Left ventricle myocardium inferior (tissue), 1 donor: ENCODE measurements around the gene FOXO3. TPM values are rescaled to one million over a fixed set of nuclear protein-coding genes. Genes with fewer than 3 reads are reported as not detected.
A peak's percentile ranks its signal among the peaks of the same experiment; 100 is the strongest.

Experiments used
- DNase-seq: peaks from one replicate; pipeline ENCODE4 v3.0.0-alpha.2; 2020
- H3K27ac ChIP-seq: fragments of 200-600 bp; replicated peaks from 2 replicates; pipeline ENCODE4 v1.8.0; 2021
- H3K27me3 ChIP-seq: fragments of 200-600 bp; 2 replicates; pipeline ENCODE4 v1.8.0; 2021; ENCODE audit warnings: low read depth
- H3K36me3 ChIP-seq: fragments of 200-600 bp; 2 replicates; pipeline ENCODE4 v1.8.0; 2021
- H3K4me1 ChIP-seq: fragments of 200-600 bp; 2 replicates; pipeline ENCODE4 v1.8.0; 2021
- H3K4me3 ChIP-seq: fragments of 200-600 bp; 2 replicates; pipeline ENCODE4 v1.8.0; 2021; ENCODE audit warnings: mild to moderate bottlenecking, moderate library complexity
- H3K9me3 ChIP-seq: fragments of 200-600 bp; replicated peaks from 2 replicates; pipeline ENCODE4 v1.8.0; 2021
- intact Hi-C: fragments of 100-400 bp; cut with micrococcal nuclease; formaldehyde crosslinking; loops from one replicate; pipeline ENCODE4 v1.11.0; 2022
- total RNA-seq: library from RNA; stranded (reverse); fragmentation: NEBNext Ultra II Directional; extraction: Animal tissue kit (Norgen Biotek cat#: 25700); gene quantifications from one replicate; pipeline ENCODE4 v1.2.1, GENCODE V29; 2021
- TF ChIP-seq, protein P1 (sequence below): fragments of 200-600 bp; IDR thresholded peaks from 2 replicates; pipeline ENCODE4 v1.8.0; 2021; ENCODE audit warnings: antibody characterized with exemption, mild to moderate bottlenecking, borderline replicate concordance
- donor health status: DM: no; HTN: yes; CAD: no; lungs with severe emphysema.

Gene FOXO3
- total RNA-seq, 1 donor from 2014 or later, result 34.8 TPM

DNA sequence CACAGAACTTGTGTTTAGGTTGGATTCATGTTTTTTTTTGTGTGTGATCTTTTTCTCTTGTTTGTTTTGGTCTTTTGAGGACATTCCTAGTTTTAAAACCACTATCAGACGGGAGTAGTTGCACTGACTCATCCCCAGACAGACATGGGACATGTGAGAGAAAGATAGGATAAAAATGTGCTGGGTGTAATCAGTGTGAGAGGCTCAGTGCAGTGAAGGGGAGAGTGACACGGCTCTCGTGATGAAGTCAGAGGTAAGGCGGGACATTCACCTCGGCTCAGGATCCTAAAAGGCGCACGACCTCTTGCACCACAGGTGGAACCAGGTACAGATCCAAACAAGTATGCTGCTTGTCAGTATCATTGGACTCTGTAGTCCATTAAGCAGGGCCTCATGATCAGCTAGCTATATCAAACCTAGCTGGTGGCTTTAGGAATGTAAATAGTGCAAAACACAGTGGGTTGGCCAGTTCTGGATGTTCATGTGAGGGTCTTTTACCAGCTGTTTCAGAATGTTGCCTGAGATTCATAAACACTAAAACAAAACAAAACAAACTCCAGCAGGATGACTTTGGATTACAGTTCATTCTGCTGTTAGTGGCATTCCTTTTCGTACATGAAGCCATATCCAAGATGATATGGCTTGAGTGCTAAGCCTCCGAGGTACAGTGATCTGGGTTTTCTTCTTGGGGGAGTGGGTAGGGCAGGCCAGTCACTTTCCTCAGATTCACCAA is 18.0 kb downstream of the FOXO3 start:
- H3K9me3 ChIP-seq, result no peaks in the 10 kb centered on the region
- H3K4me1 ChIP-seq, result peaks cover 100% of the 10 kb centered on the region
- DNase-seq, result no peak
- H3K4me3 ChIP-seq, result no peak overlapping the region
- H3K36me3 ChIP-seq, result no peaks in the 10 kb centered on the region
- no peaks in the 10 kb centered on the region for H3K27me3 ChIP-seq
- TF ChIP-seq, protein P1, sequence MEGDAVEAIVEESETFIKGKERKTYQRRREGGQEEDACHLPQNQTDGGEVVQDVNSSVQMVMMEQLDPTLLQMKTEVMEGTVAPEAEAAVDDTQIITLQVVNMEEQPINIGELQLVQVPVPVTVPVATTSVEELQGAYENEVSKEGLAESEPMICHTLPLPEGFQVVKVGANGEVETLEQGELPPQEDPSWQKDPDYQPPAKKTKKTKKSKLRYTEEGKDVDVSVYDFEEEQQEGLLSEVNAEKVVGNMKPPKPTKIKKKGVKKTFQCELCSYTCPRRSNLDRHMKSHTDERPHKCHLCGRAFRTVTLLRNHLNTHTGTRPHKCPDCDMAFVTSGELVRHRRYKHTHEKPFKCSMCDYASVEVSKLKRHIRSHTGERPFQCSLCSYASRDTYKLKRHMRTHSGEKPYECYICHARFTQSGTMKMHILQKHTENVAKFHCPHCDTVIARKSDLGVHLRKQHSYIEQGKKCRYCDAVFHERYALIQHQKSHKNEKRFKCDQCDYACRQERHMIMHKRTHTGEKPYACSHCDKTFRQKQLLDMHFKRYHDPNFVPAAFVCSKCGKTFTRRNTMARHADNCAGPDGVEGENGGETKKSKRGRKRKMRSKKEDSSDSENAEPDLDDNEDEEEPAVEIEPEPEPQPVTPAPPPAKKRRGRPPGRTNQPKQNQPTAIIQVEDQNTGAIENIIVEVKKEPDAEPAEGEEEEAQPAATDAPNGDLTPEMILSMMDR, result no peak
- intact Hi-C loops, result no loop called here
- peak overlapping the region; percentile 77 for H3K27ac ChIP-seq

DNA sequence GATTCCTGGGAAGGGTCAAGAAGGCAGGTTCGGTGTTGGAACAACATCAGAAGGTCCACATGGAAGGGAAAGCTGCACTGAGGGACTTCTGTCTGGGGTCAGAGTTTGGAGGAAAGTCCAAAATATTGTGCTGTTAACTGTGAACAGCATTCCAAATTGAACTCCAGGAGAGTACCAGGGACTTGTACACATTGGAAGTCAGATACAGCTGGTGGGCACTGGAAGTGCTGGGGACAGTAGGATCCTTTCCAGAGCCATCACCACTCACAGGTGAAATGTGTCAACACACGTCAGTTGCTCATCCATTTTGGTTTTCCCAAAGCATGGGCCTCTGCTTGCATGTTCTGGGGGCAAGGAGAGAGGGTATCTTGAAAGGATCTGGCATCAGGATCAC is 18.6 kb downstream of the FOXO3 start:
- no peak for DNase-seq
- H3K9me3 ChIP-seq, result no peaks in the 10 kb centered on the region
- H3K27me3 ChIP-seq, result no peaks in the 10 kb centered on the region
- intact Hi-C loops, result no loop called here
- TF ChIP-seq, protein P1, result no peak
- peaks cover 100% of the 10 kb centered on the region for H3K4me1 ChIP-seq
- H3K36me3 ChIP-seq, result no peaks in the 10 kb centered on the region
- peak overlapping the region; percentile 77 for H3K27ac ChIP-seq
- no peak overlapping the region for H3K4me3 ChIP-seq

DNA sequence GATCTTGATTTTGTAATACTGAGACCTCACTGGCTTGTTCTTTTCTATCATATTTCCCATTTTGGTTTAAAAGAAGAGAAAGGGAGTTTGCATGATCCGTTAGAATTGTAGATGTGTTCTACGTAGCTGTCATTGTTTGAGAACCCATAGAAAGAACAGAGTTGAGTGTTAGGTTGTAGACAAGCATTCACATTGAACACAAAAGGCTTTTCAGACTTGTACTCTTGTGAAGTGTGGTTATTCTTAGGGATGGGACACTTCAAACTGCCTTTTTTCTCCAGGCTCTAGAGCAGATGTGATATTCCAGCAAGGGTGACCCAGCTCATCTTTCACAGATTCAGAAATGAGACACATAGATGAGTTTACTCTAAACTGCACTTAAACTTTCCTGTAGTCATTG is 19.9 kb downstream of the FOXO3 start:
- Histone ChIP-seq H3K9me3 (no peaks in the 10 kb centered on the region), H3K4me3 (peak overlapping the region; percentile 37), H3K36me3 (no peaks in the 10 kb centered on the region), H3K27me3 (no peaks in the 10 kb centered on the region), H3K27ac (peak overlapping the region; percentile 77), H3K4me1 (peaks cover 98% of the 10 kb centered on the region)
- TF ChIP-seq, protein P1, result no peak
- DNase-seq, result no peak
- intact Hi-C loops, result no loop called here

DNA sequence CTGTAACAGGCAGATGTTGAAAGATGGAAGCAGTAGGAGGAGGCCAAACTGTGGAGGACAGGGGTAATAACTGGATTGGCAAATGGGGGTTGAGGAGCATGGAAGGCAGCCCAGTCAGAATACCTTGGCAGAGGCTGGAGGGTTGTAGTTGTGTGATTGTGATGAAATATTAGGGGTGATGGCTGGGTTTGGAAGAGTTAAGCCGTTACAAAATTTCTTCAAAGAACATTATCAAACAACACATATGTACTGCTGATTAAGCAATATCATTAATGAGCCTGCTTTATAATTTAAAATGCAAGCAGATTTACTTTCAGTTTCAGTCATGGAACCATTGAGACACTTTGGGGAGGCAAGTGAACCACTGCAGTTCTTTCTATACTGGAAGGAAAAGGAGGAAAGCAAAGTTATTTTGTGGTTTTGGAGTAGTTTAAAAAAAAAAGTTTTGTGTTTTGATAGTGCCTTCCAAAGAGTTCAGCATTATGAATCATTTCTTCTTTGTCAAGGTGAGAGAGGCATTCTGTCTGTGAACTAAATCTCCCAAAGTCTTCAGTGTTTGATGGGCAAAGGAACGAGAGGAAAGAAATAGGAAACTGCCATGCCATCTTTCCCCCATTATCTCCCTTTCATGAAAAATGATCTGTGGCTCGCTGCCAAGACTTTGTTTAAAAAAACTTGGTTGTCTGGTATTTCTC is 20.7 kb downstream of the FOXO3 start:
- no peaks in the 10 kb centered on the region for H3K36me3 ChIP-seq
- H3K27me3 ChIP-seq, result no peaks in the 10 kb centered on the region
- TF ChIP-seq, protein P1, result no peak
- no peaks in the 10 kb centered on the region for H3K9me3 ChIP-seq
- DNase-seq, result no peak
- intact Hi-C loops, result no loop called here
- peak overlapping the region; percentile 77 for H3K27ac ChIP-seq
- H3K4me1 ChIP-seq, result peaks cover 98% of the 10 kb centered on the region
- H3K4me3 ChIP-seq, result peak overlapping the region; percentile 37

DNA sequence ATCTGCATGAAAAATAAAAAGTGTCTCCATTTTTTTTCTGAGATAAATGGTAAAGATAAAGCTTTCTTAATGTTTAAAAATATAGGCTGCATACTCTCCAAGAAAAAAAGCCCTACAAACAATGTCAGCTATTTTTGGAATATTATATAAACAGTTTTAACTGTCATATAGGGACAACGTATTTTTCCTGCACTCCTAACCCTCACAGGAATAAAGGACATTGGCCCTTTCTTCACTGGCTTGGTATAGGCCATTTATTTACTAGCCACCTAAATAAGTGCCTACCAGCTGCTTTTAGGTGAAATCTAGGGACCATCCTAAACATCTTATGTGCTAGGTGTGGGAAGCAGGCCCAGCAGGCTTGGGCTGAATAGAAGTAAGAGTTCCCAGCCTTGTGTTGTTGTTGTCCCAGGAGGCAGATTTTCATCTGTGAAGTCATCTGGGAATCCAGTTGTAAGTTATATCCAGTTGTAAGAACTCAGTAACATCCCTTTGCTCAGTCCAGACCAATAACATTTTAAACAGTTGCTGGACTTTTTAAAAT is 21.3 kb downstream of the FOXO3 start:
- Histone ChIP-seq H3K36me3 (no peaks in the 10 kb centered on the region), H3K27ac (peak overlapping the region; percentile 77), H3K27me3 (no peaks in the 10 kb centered on the region), H3K9me3 (no peaks in the 10 kb centered on the region), H3K4me3 (peak overlapping the region; percentile 37), H3K4me1 (peaks cover 98% of the 10 kb centered on the region)
- TF ChIP-seq, protein P1, result no peak
- intact Hi-C loops, result no loop called here
- no peak for DNase-seq
